ENCODE results near the gene BZW2.

Gene BZW2

GRCh38 chr7:16646472-16647072 lies 591 bp downstream of the BZW2 start:
- H3K4me3 ChIP-seq (replicated peaks; ENCODE audit: low read depth, low read length) = peak overlapping the region; percentile 75
- no peak for TF ChIP-seq CTCF (IDR thresholded peaks at IDR 0.05; ENCODE audit: insufficient read depth, low read length, poor library complexity, severe bottlenecking)
- no peaks in the 10 kb centered on the region for H3K36me3 ChIP-seq (ENCODE audit: control insufficient read depth, insufficient read depth, low read length)
- peaks cover 2% of the 10 kb centered on the region; the same call in 1 of the 2 replicates for H3K27me3 ChIP-seq (replicated peaks; ENCODE audit: control insufficient read depth, insufficient read depth, low read length)
- no peak for DNase-seq (ENCODE audit: extremely low read depth, insufficient read length)

- no peak for DNase-seq (ENCODE audit: extremely low read depth, insufficient read length)
Observed at GRCh38 chr7:16647435-16647960, 1.5 kb downstream of the BZW2 start.

GRCh38 chr7:16648551-16648950 lies 2.6 kb downstream of the BZW2 start:
- H3K36me3 ChIP-seq (ENCODE audit: control insufficient read depth, insufficient read depth, low read length) = no peaks in the 10 kb centered on the region

More at GRCh38 chr7:16647435-16647960, 1.5 kb downstream of the BZW2 start:
- no peaks in the 10 kb centered on the region for H3K36me3 ChIP-seq (ENCODE audit: control insufficient read depth, insufficient read depth, low read length)
- no peak for TF ChIP-seq CTCF (IDR thresholded peaks at IDR 0.05; ENCODE audit: insufficient read depth, low read length, poor library complexity, severe bottlenecking)
- no peak overlapping the region for H3K4me3 ChIP-seq (replicated peaks; ENCODE audit: low read depth, low read length)
- H3K27me3 ChIP-seq (replicated peaks; ENCODE audit: control insufficient read depth, insufficient read depth, low read length) = peaks cover 2% of the 10 kb centered on the region; the same call in 1 of the 2 replicates

GRCh38 chr7:16649196-16649595 lies 3.2 kb downstream of the BZW2 start:
- Histone ChIP-seq H3K27me3 (replicated peaks; ENCODE audit: control insufficient read depth, insufficient read depth, low read length) (no peaks in the 10 kb centered on the region; the same call in 1 of the 2 replicates), H3K36me3 (ENCODE audit: control insufficient read depth, insufficient read depth, low read length) (no peaks in the 10 kb centered on the region), H3K4me3 (replicated peaks; ENCODE audit: low read depth, low read length) (no peak overlapping the region)
- TF ChIP-seq CTCF (IDR thresholded peaks at IDR 0.05; ENCODE audit: insufficient read depth, low read length, poor library complexity, severe bottlenecking) = no peak
- no peak for DNase-seq (ENCODE audit: extremely low read depth, insufficient read length)

More at GRCh38 chr7:16648551-16648950, 2.6 kb downstream of the BZW2 start:
- no peak overlapping the region for H3K4me3 ChIP-seq (replicated peaks; ENCODE audit: low read depth, low read length)
- no peak for DNase-seq (ENCODE audit: extremely low read depth, insufficient read length)
- no peak for TF ChIP-seq CTCF (IDR thresholded peaks at IDR 0.05; ENCODE audit: insufficient read depth, low read length, poor library complexity, severe bottlenecking)
- H3K27me3 ChIP-seq (replicated peaks; ENCODE audit: control insufficient read depth, insufficient read depth, low read length) = peaks cover 2% of the 10 kb centered on the region; the same call in 1 of the 2 replicates

- H3K27me3 ChIP-seq (replicated peaks; ENCODE audit: control insufficient read depth, insufficient read depth, low read length) = no peaks in the 10 kb centered on the region
- no peak overlapping the region for H3K4me3 ChIP-seq (replicated peaks; ENCODE audit: low read depth, low read length)
- no peak for TF ChIP-seq CTCF (IDR thresholded peaks at IDR 0.05; ENCODE audit: insufficient read depth, low read length, poor library complexity, severe bottlenecking)
- no peaks in the 10 kb centered on the region for H3K36me3 ChIP-seq (ENCODE audit: control insufficient read depth, insufficient read depth, low read length)
- DNase-seq (ENCODE audit: extremely low read depth, insufficient read length) = no peak
Observed at GRCh38 chr7:16650266-16650665, 4.3 kb downstream of the BZW2 start.

All from GM06990 (cell line).